Mesendoderm (in vitro differentiated cells): ENCODE measurements around the gene LGMN.

Source experiments
- DNase-seq: peaks from one replicate; pipeline ENCODE4 v3.0.0; 2013
- H2AK5ac ChIP-seq: 2 replicates; pipeline ENCODE4 v1.6.1; 2013; ENCODE audit warnings: low read length, inconsistent platforms
- H2BK120ac ChIP-seq: 2 replicates; pipeline ENCODE4 v1.6.1; 2013; ENCODE audit warnings: low read depth, mild to moderate bottlenecking, low read length, moderate library complexity, mixed read lengths
- H2BK15ac ChIP-seq: replicated peaks from 2 replicates; pipeline ENCODE4 v1.6.1; 2013; ENCODE audit warnings: low read depth, mild to moderate bottlenecking, moderate library complexity
- H2BK5ac ChIP-seq: 2 replicates; pipeline ENCODE4 v1.6.1; 2013; ENCODE audit warnings: low read length, inconsistent platforms
- H3K18ac ChIP-seq: 2 replicates; pipeline ENCODE4 v1.6.1; 2013; ENCODE audit warnings: mild to moderate bottlenecking, low read length, mixed read lengths
- H3K23ac ChIP-seq: one replicate; pipeline ENCODE4 v1.6.1; 2013; ENCODE audit warnings: low read length
- H3K27ac ChIP-seq: 2 replicates; pipeline ENCODE4 v1.5.1; 2013; ENCODE audit warnings: low read depth, mild to moderate bottlenecking, inconsistent platforms, low read length, moderate library complexity
- H3K27me3 ChIP-seq: 2 replicates; pipeline ENCODE4 v1.6.1; 2013; ENCODE audit warnings: low read length, control low read depth, mild to moderate bottlenecking, inconsistent platforms; ENCODE audit not compliant: insufficient read depth, poor library complexity
- H3K36me3 ChIP-seq: 2 replicates; pipeline ENCODE4 v1.6.1; 2013; ENCODE audit warnings: low read length, inconsistent platforms; ENCODE audit not compliant: control insufficient read depth, insufficient read depth
- H3K4ac ChIP-seq: one replicate; pipeline ENCODE4 v1.6.1; 2013; ENCODE audit warnings: low read depth, mild to moderate bottlenecking, low read length, moderate library complexity
- H3K4me1 ChIP-seq: 2 replicates; pipeline ENCODE4 v1.6.1; 2013; ENCODE audit warnings: low read depth, low read length, inconsistent platforms; ENCODE audit not compliant: control insufficient read depth
- H3K4me2 ChIP-seq: 2 replicates; pipeline ENCODE4 v1.6.1; 2013; ENCODE audit warnings: low read length
- H3K4me3 ChIP-seq: 2 replicates; pipeline ENCODE4 v1.5.1; 2013; ENCODE audit warnings: mild to moderate bottlenecking, low read length
- H3K56ac ChIP-seq: one replicate; pipeline ENCODE4 v1.6.1; 2013; ENCODE audit warnings: low read length
- H3K79me1 ChIP-seq: 2 replicates; pipeline ENCODE4 v1.6.1; 2013; ENCODE audit warnings: low read length, inconsistent platforms
- H3K79me2 ChIP-seq: 2 replicates; pipeline ENCODE4 v1.6.1; 2013; ENCODE audit warnings: mild to moderate bottlenecking, low read length; ENCODE audit not compliant: control insufficient read depth, insufficient read depth
- H3K9ac ChIP-seq: 2 replicates; pipeline ENCODE4 v1.6.1; 2013; ENCODE audit warnings: low read length, inconsistent platforms
- H4K5ac ChIP-seq: one replicate; pipeline ENCODE4 v1.6.1; 2013; ENCODE audit warnings: low read length
- H4K8ac ChIP-seq: one replicate; pipeline ENCODE4 v1.6.1; 2013; ENCODE audit warnings: low read depth, mild to moderate bottlenecking, control low read depth, low read length, moderate library complexity
- WGBS: extraction: QIAGEN DNeasy Blood & Tissue Kit; methylation state at CpG from one replicate; pipeline ENCODE4 v1.1.7; 2013; ENCODE audit warnings: low lambda C conversion rate, missing lambda C conversion rate; ENCODE audit not compliant: insufficient coverage; ENCODE audit errors: extremely low coverage; 5-methylcytosine and 5-hydroxymethylcytosine counted together

The LGMN gene

GRCh38 chr14:92789457-92790089 lies 41.1 kb upstream of the LGMN start:
- Histone ChIP-seq H3K9ac (no peak overlapping the region), H2AK5ac (no peak overlapping the region), H3K4me3 (no peak overlapping the region), H3K4me2 (no peak overlapping the region), H3K4me1 (no peaks in the 10 kb centered on the region), H3K79me2 (peaks cover 2% of the 10 kb centered on the region), H3K23ac (no peak overlapping the region), H2BK15ac (no peak overlapping the region), H3K56ac (no peak overlapping the region), H3K27ac (no peak overlapping the region), H3K4ac (no peak overlapping the region), H2BK5ac (no peak overlapping the region), H4K8ac (no peak overlapping the region), H2BK120ac (no peak overlapping the region), H3K79me1 (peaks cover 2% of the 10 kb centered on the region), H3K18ac (no peak overlapping the region), H4K5ac (no peak overlapping the region), H3K27me3 (no peaks in the 10 kb centered on the region), H3K36me3 (no peaks in the 10 kb centered on the region)
- DNase-seq = peak; percentile 15

GRCh38 chr14:92787554-92787953 lies 39.1 kb upstream of the LGMN start:
- no peak overlapping the region for H2AK5ac ChIP-seq
- no peak overlapping the region for H3K4me2 ChIP-seq
- H3K18ac ChIP-seq = no peak overlapping the region
- H3K4me3 ChIP-seq = no peak overlapping the region
- H3K79me2 ChIP-seq = no peaks in the 10 kb centered on the region
- no peak overlapping the region for H4K8ac ChIP-seq
- no peaks in the 10 kb centered on the region for H3K79me1 ChIP-seq
- H3K27me3 ChIP-seq = no peaks in the 10 kb centered on the region
- H2BK5ac ChIP-seq = no peak overlapping the region
- H2BK15ac ChIP-seq = no peak overlapping the region
- no CpG with 5 or more reads among the region's 2 CpGs for WGBS
- H2BK120ac ChIP-seq = no peak overlapping the region
- no peak overlapping the region for H3K23ac ChIP-seq
- no peaks in the 10 kb centered on the region for H3K36me3 ChIP-seq
- H4K5ac ChIP-seq = no peak overlapping the region
- DNase-seq = no peak
- H3K4me1 ChIP-seq = no peaks in the 10 kb centered on the region
- no peak overlapping the region for H3K4ac ChIP-seq
- H3K9ac ChIP-seq = no peak overlapping the region
- no peak overlapping the region for H3K27ac ChIP-seq
- H3K56ac ChIP-seq = no peak overlapping the region

GRCh38 chr14:92786427-92786756 lies 38.0 kb upstream of the LGMN start:
- Histone ChIP-seq H2BK120ac (no peak overlapping the region), H3K56ac (no peak overlapping the region), H3K9ac (no peak overlapping the region), H3K79me1 (no peaks in the 10 kb centered on the region), H4K5ac (no peak overlapping the region), H3K4me3 (no peak overlapping the region), H2BK5ac (no peak overlapping the region), H3K4ac (no peak overlapping the region), H2BK15ac (no peak overlapping the region), H3K27ac (no peak overlapping the region), H3K4me1 (no peaks in the 10 kb centered on the region), H4K8ac (no peak overlapping the region), H3K23ac (no peak overlapping the region), H3K18ac (no peak overlapping the region), H3K36me3 (no peaks in the 10 kb centered on the region), H3K4me2 (no peak overlapping the region), H3K27me3 (no peaks in the 10 kb centered on the region), H2AK5ac (no peak overlapping the region), H3K79me2 (no peaks in the 10 kb centered on the region)
- no peak for DNase-seq
- no CpG with 5 or more reads among the region's 1 CpG for WGBS

- Histone ChIP-seq H3K4ac (no peak overlapping the region), H2BK15ac (no peak overlapping the region), H2BK120ac (no peak overlapping the region), H3K56ac (no peak overlapping the region), H3K4me2 (no peak overlapping the region), H2AK5ac (no peak overlapping the region), H4K8ac (no peak overlapping the region), H3K4me3 (no peak overlapping the region), H3K27me3 (no peaks in the 10 kb centered on the region), H3K9ac (no peak overlapping the region), H3K27ac (no peak overlapping the region), H3K4me1 (no peaks in the 10 kb centered on the region), H2BK5ac (no peak overlapping the region), H3K79me2 (no peaks in the 10 kb centered on the region), H3K79me1 (no peaks in the 10 kb centered on the region), H3K18ac (no peak overlapping the region), H3K36me3 (no peaks in the 10 kb centered on the region), H4K5ac (no peak overlapping the region), H3K23ac (no peak overlapping the region)
- DNase-seq = peak; percentile 73
- WGBS = no CpG with 5 or more reads among the region's 6 CpGs
These were observed 37.4 kb upstream of the LGMN start for GRCh38 chr14:92785667-92786426.

- Histone ChIP-seq H3K4me3 (no peak overlapping the region), H3K4ac (no peak overlapping the region), H2AK5ac (no peak overlapping the region), H3K23ac (no peak overlapping the region), H3K79me2 (no peaks in the 10 kb centered on the region), H3K79me1 (no peaks in the 10 kb centered on the region), H3K18ac (no peak overlapping the region), H3K56ac (no peak overlapping the region), H3K27me3 (no peaks in the 10 kb centered on the region), H3K4me2 (no peak overlapping the region), H2BK120ac (no peak overlapping the region), H4K8ac (no peak overlapping the region), H3K36me3 (no peaks in the 10 kb centered on the region), H2BK15ac (no peak overlapping the region), H3K27ac (no peak overlapping the region), H4K5ac (no peak overlapping the region), H3K4me1 (no peaks in the 10 kb centered on the region), H3K9ac (no peak overlapping the region), H2BK5ac (no peak overlapping the region)
- peak; percentile 53 for DNase-seq
- no CpG with 5 or more reads among the region's 2 CpGs for WGBS
These were observed 35.5 kb upstream of the LGMN start for GRCh38 chr14:92783813-92784431.
